Aorta (tissue), 5 donors: ENCODE measurements around the gene KCNIP3. TPM values are rescaled to one million over a fixed set of nuclear protein-coding genes. Genes with fewer than 3 reads are reported as not detected.
A peak's percentile ranks its signal among the peaks of the same experiment; 100 is the strongest.
"Not testable (repeated sequence)": the region's sequence is repeated elsewhere in the genome, so short reads cannot be mapped to it uniquely, and the experiment has no call there.

Experiments used
- ATAC-seq: fragments of 200-7000 bp; cut with Tn5 transposase; one replicate; pipeline ENCODE4 v1.9.1; 2022; ENCODE audit warnings: moderate library complexity; ENCODE audit not compliant: low FRiP score
- DNase-seq, 2 donors: peaks; one replicate each; pipeline ENCODE4 v3.0.0-alpha.2; 2020
- H3K27ac ChIP-seq, 2 donors: one replicate each; pipeline ENCODE4 v1.5.1; 2013; ENCODE audit warnings: low read length in 2 of 2, mild to moderate bottlenecking in 2 of 2, moderate library complexity in 2 of 2, control low read depth in 1 of 2, inconsistent platforms in 1 of 2, low read depth in 1 of 2
- H3K27me3 ChIP-seq, 2 donors: one replicate each; pipeline ENCODE4 v1.6.1; 2013; ENCODE audit warnings: control low read depth in 1 of 2, low read length in 1 of 2, mild to moderate bottlenecking in 1 of 2, moderate library complexity in 1 of 2; ENCODE audit not compliant: insufficient read depth in 2 of 2, control insufficient read depth in 1 of 2
- H3K36me3 ChIP-seq, 2 donors: one replicate each; pipeline ENCODE4 v1.6.1; 2013; ENCODE audit warnings: control low read depth in 1 of 2, low read length in 1 of 2, mild to moderate bottlenecking in 1 of 2; ENCODE audit not compliant: insufficient read depth in 2 of 2, control insufficient read depth in 1 of 2
- H3K4me1 ChIP-seq, 2 donors: one replicate each; pipeline ENCODE4 v1.6.1; 2013; ENCODE audit warnings: low read length in 2 of 2, control low read depth in 1 of 2, mild to moderate bottlenecking in 1 of 2, moderate library complexity in 1 of 2; ENCODE audit not compliant: insufficient read depth in 2 of 2, control insufficient read depth in 1 of 2
- H3K4me3 ChIP-seq, 2 donors: one replicate each; pipeline ENCODE4 v1.5.1; 2013; ENCODE audit warnings: low read length in 2 of 2, control low read depth in 1 of 2, mild to moderate bottlenecking in 1 of 2
- H3K9me3 ChIP-seq: one replicate; pipeline ENCODE4 v1.6.1; 2013; ENCODE audit warnings: mild to moderate bottlenecking, low read length; ENCODE audit not compliant: control insufficient read depth
- WGBS, 2 donors: extraction: QIAGEN DNeasy Blood & Tissue Kit; methylation state at CpG; one replicate each; pipeline ENCODE4 v1.1.7; 2013; 5-methylcytosine and 5-hydroxymethylcytosine counted together
- intact Hi-C, 2 donors: fragments of 100-400 bp; cut with DNase I; formaldehyde crosslinking; loops; one replicate each; pipeline versions ENCODE4 v1.14.2 to v1.15.0; 2022
- polyA plus RNA-seq, 2 donors: library from polyadenylated mRNA; stranded (reverse); fragments of 200-250 nt; gene quantifications; one replicate each; pipeline ENCODE4 v1.2.3, GENCODE V29; 2013
- total RNA-seq, 2 donors: library from RNA; stranded (reverse); fragmentation: NEBNext Ultra II Directional; extraction: Animal tissue kit (Norgen Biotek cat#: 25700); gene quantifications; one replicate each; pipeline ENCODE4 v1.2.1, GENCODE V29; 2021
- donor health status: healthy with polysubstance abuse.
- donor health status: Bipolar disorder and iron deficiency.
- donor health status: DM: no; HTN: no; CAD: no.
- donor health status: DM: no; HTN: no; CAD: no.
- donor health status: DM: yes; HTN: yes; CAD: no.

Gene KCNIP3
- total and polyA plus RNA-seq, 4 donors, result 2.9 to 10.7 (median 7.7) TPM

DNA sequence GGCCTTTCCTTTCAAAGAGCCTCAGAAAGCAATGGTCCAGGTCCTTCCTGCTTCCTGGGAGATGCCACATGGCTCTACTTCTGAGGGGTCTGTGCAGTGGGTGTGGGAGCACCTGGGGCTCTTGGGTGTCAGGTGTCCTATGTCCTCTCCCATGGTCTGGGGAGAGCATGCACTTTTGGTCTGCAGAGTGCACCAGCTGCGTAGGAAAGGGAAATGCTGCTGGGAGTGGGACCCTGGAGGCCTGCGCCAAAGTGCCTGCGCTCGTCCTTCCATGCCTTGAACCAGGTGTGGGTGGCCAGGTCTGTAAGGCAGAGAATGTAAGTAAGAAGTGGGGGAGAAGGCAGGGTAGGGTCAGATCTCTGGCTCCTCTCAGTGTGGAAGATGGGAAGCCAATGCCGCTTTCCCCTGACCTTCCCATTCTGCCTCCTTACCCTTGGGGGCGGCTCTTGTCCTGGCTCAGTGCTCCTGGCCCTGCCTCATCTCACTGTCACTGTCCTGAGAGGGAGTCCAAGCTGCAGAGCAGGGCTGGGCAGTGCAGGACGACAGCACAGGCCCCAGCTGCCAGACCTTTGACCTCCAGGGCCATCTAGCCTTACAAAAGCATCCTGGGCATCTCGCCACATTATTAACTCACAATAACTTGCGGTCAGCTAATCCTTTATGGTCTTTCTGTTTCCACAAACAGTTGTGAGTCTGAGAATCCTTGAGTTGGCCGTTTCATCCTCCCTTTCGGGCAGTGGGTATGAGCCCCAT lies 29.5 kb upstream of the KCNIP3 start:
- Histone ChIP-seq H3K9me3 (no peaks in the 10 kb centered on the region), H3K27ac (no peak overlapping the region), H3K36me3 (no peaks in the 10 kb centered on the region), H3K27me3 (no peaks in the 10 kb centered on the region), H3K4me3 (no peak overlapping the region), H3K4me1 (no peaks in the 10 kb centered on the region)
- intact Hi-C loops, result no loop called here
- ATAC-seq (no peak), DNase-seq (peak in 1 of 2 donors; percentile 25)
- 88 to 94% methylated on average over 11 of the region's 11 CpGs for WGBS, 2 donors

GRCh38 chr2:95268211-95269035 lies 28.7 kb upstream of the KCNIP3 start:
- ATAC-seq (no peak), DNase-seq (peak in 1 of 2 donors; percentile 46)
- no peaks in the 10 kb centered on the region for H3K36me3 ChIP-seq
- intact Hi-C loops, result no loop called here
- H3K27ac ChIP-seq, result no peak overlapping the region
- 91 to 96% methylated on average over 13 of the region's 13 CpGs for WGBS, 2 donors
- no peaks in the 10 kb centered on the region for H3K9me3 ChIP-seq
- H3K27me3 ChIP-seq, result no peaks in the 10 kb centered on the region
- no peak overlapping the region for H3K4me3 ChIP-seq
- H3K4me1 ChIP-seq, result no peaks in the 10 kb centered on the region

DNA sequence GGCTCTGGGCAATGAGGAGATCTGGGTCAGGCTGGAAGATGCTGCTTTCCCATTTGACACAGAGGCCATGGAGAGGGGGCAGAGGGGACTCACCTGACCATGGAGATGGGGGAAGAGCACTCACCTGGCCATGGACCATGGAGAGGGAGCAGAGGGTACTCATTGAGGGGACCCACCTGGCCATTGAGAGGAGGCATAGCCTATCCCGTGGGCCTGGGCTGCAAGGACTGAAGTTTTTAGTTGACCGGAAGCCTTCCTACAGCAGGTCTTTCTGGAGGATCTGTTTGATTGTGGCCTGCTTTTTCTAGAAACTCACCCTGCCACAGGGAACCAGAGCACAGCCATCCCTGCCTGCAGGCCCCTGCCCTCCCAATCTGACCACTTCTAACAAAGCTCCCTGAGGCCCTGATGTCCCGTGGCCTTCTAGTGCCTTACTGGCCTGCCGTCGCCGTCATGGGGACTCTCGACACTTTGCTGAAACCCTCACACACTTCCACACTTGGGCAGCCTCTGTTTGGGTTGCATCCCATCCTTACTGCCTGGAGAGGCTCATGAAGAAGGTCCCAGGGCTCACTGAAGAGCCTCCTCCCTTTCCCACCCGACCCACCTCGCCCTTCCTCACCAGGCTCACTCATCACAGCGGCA lies 28.0 kb upstream of the KCNIP3 start:
- Histone ChIP-seq H3K9me3 (no peaks in the 10 kb centered on the region), H3K27me3 (no peaks in the 10 kb centered on the region), H3K4me3 (no peak overlapping the region), H3K27ac (no peak overlapping the region), H3K4me1 (no peaks in the 10 kb centered on the region), H3K36me3 (no peaks in the 10 kb centered on the region)
- DNase-seq, result peak in 1 of 2 donors; percentile 41
- WGBS, 2 donors, result 96 to 98% methylated on average over 10 of the region's 10 CpGs
- no peak for ATAC-seq
- intact Hi-C loops, result no loop called here

DNA sequence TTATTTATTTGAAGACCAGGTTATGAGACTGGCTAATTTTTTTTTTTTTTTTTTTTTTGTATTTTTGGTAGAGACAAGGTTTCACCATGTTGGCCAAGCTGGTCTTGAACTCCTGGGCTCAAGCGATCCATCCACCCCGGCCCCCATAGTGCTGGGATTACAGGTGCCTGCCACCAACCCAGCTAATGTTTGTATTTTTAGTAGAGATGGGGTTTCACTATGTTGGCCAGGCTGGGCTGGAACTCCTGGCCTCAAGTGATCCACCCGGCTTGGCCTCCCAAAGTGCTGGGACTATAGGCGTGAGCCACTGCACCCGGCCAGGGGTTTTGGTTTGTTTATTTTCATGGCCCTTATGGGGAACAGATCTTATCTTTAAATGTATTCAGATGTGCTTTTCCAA lies 27.4 kb upstream of the KCNIP3 start:
- DNase-seq, H3K27me3 ChIP-seq, H3K36me3 ChIP-seq, ATAC-seq, H3K4me1 ChIP-seq, intact Hi-C loops, H3K9me3 ChIP-seq, H3K27ac ChIP-seq, H3K4me3 ChIP-seq: not testable (repeated sequence)
- WGBS, 2 donors, result 86 to 95% methylated on average over 5 of the region's 5 CpGs

- Histone ChIP-seq H3K27ac (no peak overlapping the region), H3K4me1 (no peaks in the 10 kb centered on the region), H3K4me3 (no peak overlapping the region), H3K36me3 (no peaks in the 10 kb centered on the region), H3K9me3 (no peaks in the 10 kb centered on the region), H3K27me3 (no peaks in the 10 kb centered on the region)
- DNase-seq (peak in 1 of 2 donors; percentile 63), ATAC-seq (no peak)
- intact Hi-C loops, result no loop called here
- WGBS, 2 donors, result 89 to 91% methylated on average over 8 of the region's 8 CpGs
Measured at GRCh38 chr2:95270541-95271081, 26.5 kb upstream of the KCNIP3 start.

DNA sequence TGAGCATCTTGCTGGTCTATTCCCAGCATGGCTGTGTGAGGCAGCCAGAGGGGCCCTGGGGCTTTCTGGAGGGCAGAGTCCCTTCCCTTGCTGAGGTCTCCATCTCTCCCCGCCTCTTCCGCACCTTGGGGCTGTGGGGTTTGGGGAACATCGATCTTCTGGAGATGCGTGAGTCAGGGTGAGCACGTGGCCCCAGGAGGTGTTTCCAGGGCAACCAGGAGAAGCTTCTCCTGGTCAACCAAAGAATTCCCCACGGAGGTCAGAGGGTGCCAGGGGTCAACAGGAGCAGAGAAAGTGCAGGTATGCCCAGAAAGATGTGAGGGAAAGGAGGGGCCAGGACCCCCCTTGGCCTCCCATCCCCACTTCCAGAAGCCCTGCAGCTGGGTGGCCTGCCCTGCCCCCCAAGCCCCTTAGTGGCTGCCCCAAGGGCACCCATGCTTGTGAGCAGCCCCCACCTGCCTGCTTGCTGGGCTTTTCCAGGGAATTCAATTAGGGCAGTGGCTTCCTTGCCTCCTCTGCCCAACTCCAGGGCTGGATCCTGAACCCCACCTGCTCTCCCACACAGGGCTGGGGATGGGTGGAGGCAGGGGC lies 25.7 kb upstream of the KCNIP3 start:
- no peak overlapping the region for H3K4me3 ChIP-seq
- H3K36me3 ChIP-seq, result no peaks in the 10 kb centered on the region
- ATAC-seq (no peak), DNase-seq (peak in 1 of 2 donors; percentile 49)
- no peak overlapping the region for H3K27ac ChIP-seq
- intact Hi-C loops, result no loop called here
- 81 to 83% methylated on average over 6 of the region's 6 CpGs for WGBS, 2 donors
- H3K9me3 ChIP-seq, result no peaks in the 10 kb centered on the region
- H3K27me3 ChIP-seq, result no peaks in the 10 kb centered on the region
- H3K4me1 ChIP-seq, result no peaks in the 10 kb centered on the region

DNA sequence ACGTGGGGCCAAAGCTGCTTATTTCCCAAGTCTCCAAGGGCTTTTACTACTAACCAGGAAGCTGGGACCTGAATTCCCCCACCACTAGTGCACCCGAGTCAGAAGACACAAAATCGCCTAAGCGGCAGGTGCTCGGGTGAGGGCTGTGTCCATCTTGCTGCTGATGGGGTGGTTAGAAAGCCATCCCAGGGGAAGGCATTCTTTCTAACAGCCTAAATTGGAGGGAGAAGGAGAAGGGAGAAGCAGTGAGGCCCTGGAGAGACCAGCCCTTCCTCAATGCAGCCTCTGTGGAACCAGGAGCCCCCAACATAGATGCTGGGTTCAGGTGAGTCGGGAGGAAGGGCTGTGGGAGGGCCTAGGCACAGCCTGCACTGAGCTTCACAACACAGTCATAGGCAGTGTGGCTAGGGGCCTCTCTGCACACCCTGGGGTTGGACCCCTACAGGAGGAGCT lies 24.8 kb upstream of the KCNIP3 start:
- no peak for ATAC-seq
- peak in 1 of 2 donors; percentile 40 for DNase-seq

DNA sequence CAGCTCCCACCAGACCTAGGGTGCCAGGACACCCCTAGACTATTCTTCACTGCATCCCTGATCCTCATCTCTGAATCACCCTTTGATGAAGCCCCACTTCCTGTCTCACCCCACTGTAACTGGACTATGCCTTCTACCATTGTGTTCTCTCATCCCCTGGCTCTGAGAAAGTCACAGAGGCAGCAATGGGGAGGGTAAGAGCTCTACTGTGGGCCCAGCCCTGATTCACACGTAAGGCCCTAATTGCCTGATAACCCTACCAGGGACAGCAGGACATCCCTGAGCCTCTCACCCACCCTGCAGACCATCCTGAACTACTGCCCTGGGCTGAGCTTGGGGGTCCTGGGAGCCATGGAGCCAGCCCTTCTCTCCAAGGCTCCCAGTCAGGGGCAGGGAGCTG lies 24.4 kb upstream of the KCNIP3 start:
- peak in 1 of 2 donors; percentile 23 for DNase-seq
- Histone ChIP-seq H3K9me3 (no peaks in the 10 kb centered on the region), H3K4me3 (no peak overlapping the region), H3K4me1 (no peaks in the 10 kb centered on the region), H3K27ac (no peak overlapping the region), H3K27me3 (no peaks in the 10 kb centered on the region), H3K36me3 (no peaks in the 10 kb centered on the region)
- no peak for ATAC-seq
- intact Hi-C loops, result no loop called here
- WGBS, 2 donors, result 65 to 87% methylated on average over 1 of the region's 1 CpG

More for the DNA sequence above, 24.8 kb upstream of the KCNIP3 start:
- intact Hi-C loops, result no loop called here
- no peak overlapping the region for H3K27ac ChIP-seq
- H3K4me1 ChIP-seq, result no peaks in the 10 kb centered on the region
- no peaks in the 10 kb centered on the region for H3K9me3 ChIP-seq
- no peaks in the 10 kb centered on the region for H3K36me3 ChIP-seq
- H3K4me3 ChIP-seq, result no peak overlapping the region
- no peaks in the 10 kb centered on the region for H3K27me3 ChIP-seq
- 91 to 94% methylated on average over 6 of the region's 6 CpGs for WGBS, 2 donors
